NCI-H2227 (cell line): Measurements from ENCODE around the gene EMX2.
"Not testable (repeated sequence)": the region's sequence is repeated elsewhere in the genome, so short reads cannot be mapped to it uniquely, and the experiment has no call there.

Experiments
- DNase-seq: peaks from one replicate; lab custom pipeline; 2025; ENCODE audit not compliant: unreplicated experiment; lab: John Stamatoyannopoulos, UW

EMX2 gene

DNA sequence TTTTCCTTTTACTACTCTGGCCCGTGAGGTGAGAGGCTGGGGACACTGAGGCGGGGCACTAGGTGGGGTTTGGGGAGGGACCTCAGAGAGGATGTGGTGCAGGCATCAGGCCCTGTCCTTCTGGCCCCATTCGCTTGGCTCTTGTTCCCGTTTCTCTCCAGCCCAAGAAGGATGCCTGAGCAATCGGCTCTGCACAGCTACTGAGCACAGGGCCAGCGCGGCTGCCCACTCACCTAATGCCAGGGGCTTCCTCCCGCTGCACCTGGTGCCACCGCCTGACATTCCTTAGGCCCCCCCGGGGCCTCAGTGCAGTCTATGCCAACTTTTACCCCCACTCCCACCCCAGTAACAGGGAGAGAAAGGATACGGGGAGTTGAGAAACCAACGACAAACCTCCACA is 12.5 kb downstream of the EMX2 start:
- no peak for DNase-seq

DNA sequence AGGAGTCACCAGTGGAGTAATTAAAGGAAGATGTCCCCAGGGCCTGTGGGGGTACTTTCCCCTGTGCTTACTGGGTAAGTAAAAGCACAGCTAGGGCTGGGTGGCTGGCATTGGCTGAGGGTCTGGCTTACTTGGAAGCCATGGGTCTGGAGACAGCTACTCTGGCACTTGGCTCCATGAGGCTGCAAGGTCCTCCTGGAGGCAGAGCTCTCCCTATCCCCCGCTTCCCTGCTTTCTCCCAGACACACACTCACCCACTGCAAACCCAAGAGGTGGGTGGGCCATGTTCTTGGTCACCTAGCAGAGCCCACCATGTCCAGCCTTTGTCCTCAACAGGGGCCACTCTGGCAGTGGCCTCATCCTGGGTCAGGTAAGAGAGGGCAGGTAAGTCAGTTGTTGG is 13.3 kb downstream of the EMX2 start:
- no peak for DNase-seq

DNA sequence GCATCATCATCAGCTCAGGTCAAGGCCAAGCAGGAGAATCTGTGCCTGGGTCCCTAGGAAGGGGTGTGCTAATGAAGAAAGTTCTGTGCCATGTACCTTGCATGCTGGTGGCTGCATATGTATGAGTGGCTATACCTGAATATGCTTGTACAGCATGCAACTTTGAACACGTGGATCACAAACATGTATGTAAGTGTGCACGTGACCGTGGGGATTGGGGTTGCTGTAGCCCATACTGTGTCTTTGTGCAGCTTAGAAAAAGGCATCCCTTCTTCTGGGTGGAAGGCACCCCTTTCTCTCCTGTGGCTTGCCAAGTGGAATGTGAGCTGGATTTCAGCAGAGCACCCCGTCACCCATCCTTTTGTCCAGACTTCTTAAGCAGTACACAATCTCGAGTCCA is 13.8 kb downstream of the EMX2 start:
- DNase-seq: no peak

DNA sequence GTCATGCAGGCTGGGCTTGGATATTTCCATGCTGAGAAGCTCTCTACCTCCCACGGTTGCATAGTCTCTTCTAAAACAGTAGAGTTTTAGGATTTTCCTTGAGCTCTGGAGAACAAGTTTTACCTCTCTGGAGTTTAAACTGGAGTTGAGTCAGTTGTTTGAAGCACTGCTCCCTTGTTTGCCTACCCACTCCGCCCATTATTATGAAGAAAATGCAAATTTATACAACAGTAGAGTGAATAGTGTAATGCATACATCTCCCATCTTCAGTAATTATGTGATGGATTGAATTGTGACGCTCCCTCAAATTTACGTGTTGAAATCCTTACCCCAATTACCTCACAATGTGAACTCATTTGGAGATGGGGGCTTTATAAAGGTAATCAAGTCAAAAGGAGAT is 17.2 kb downstream of the EMX2 start:
- no peak for DNase-seq

DNA sequence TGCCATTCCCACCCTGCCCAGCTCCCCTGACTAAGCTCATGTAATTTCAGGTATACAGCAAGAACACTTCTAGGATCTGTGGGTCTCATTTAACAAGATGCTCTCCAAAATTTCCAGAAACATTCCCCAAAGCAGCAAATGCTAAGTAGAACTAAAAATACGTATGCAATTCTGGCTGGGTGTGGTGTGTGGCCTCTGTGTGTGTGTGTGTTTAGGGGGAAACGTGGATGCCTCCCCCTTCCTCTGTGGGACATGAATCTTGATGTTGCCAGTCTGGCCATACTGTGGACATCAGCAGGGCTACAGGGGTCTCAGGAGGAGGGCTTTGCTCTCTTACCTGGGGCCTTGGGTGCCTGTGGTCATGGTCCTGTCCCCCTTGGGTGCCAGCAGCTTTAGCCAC is 18.4 kb downstream of the EMX2 start:
- DNase-seq: no peak

DNA sequence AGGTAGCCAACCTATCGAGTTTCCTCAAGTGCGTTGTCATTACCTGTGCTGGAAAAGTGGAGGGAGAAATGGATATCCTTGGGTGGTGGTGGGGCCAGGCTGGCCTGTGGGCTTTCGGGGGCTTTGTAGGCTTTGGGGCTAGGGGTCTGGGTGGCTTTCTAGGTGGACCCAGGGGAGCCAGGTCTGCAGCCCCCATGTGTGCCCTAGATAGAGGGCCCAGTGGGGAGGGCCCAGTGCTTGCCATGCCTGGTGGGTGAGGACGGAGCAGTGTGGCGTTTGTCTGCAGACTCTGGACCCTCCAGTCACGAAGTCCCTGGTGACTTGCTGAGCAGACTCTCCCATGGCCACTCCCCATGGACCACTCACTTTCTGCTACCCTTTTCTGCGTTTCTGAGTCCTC is 19.7 kb downstream of the EMX2 start:
- no peak for DNase-seq

DNA sequence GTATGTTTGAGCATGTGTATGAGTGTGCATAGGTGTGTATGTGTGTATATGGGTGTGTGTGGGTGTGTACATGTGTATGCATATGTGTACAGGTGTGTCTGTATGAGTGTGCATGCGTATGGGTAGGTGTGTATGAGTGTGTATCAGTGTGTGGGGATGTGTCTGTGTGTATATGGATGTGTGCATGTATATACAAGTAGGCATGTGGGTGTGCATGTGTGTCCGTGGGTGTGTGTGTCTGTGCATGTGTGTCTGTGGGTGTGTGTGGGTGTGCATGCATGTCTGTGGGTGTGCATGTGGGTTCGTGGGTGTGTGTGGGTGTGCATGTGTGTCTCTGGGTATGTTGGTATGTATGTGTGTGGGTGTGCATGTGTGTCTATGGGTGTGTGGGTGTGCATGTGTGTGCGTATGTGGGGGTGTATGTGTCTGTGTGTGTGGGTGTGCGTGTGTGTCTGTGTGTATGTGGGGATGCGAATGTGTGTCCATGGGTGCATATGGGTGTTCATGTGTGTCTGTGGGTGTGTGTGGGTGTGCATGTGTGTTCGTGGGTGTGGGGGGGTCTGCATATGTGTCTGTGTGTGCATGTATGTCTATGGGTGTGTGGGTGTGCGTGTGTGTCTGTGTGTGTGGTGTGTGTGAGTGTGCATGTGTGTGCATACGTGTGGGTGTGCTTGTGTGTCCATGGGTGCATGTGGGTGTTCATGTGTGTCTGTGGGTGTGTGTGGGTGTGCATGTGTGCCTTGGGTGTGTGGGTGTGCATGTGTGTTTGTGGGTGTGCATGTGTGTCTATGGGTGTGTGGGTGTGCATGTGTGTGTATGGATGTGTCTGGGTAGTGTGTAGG is 20.6 kb downstream of the EMX2 start:
- no peak for DNase-seq

DNA sequence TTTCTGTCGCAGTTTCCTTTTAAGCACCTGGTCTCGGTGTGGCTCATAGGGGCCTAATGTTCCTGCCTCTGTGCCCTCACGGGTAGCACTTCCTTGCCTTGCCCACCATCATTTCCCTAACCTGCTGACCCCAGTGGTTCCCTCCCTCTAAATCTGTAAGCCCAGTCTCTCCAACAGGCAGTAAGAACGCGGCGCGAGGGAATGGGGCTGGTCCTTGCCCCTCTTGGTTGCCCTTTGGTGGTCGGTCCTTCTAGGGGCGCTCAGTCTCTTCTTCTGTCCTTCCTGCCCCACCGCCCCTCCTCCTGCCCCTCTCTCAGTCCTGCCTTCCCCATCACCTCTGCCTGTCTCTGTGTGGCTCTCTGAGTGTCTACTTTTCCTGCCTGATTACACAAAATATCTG is 21.2 kb downstream of the EMX2 start:
- no peak for DNase-seq

DNA sequence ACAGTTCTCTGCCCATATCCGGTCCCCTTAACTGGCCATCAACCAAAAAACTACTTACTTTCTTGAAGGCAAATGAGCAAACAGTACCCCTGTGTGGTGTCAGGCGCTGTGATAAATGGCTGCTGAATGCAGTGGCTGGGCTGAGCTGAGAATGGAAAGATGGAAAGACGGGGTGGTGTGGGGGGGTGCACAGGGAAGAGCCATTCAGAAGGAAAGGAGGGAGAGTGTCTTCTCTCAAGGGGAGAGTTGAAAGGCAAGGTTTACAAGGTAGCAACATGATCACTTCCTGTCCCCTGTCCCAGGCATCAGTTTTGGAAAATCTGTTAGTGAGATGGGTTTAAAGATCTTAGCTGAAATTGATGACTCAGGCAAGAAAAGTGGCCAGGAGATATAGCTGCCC is 22.5 kb downstream of the EMX2 start:
- no peak for DNase-seq

DNA sequence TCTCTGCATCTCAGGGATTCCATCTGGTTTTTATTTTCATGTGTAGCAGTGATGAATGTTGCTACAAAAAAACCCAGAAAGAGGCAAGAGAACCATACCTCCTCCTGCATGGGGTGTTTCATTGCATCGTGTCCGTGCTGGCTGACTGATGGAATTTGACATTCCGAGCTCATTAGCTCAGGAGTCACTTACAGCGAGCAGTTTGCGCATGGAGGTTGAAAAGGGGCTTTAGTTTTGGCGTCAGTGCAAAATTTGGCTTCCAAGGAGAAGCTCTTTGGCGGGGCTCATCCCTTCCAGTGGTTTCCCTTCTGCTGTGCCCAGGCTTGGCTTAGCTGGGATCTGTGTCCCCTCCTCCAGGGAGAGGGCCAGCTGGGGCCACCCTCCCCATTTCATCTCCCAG is 25.8 kb downstream of the EMX2 start:
- DNase-seq: no peak

DNA sequence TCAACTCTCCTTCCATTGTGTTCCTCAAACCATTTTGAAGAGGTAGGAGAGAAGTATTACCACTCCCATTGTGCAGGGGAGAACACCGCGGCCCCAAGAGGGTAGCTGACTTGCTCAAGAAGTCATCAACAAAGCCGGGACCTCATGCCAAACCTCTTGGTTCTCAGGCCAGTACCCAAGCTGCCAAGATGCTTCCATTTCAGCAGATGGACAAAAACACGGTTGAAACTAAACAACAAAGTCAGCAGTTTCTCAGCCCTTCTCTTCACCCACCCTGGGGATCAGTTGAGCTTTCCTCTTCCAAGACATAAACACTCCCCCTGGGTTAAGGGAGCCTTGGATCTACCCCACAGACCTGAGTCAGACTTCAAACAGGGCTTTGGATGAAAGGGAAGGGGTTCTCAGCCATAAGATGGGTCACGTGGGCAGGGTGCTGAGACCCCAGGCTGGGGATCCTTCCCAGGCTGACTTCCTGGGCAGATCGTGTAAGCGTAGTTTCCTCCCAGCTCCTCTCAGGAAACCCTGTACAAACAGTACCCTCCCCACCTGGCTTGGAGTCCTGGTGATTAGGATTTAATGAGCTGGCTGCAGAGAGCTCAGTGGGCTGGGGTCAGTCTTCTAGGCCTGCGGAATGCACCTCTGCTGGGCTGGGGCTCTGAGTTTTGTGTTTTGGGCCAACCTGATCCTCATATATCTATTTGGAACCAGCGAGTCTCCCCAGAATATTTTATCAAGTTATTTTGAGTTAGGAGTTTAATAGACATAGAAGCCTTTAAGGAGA is 27.3 kb downstream of the EMX2 start:
- no peak for DNase-seq

DNA sequence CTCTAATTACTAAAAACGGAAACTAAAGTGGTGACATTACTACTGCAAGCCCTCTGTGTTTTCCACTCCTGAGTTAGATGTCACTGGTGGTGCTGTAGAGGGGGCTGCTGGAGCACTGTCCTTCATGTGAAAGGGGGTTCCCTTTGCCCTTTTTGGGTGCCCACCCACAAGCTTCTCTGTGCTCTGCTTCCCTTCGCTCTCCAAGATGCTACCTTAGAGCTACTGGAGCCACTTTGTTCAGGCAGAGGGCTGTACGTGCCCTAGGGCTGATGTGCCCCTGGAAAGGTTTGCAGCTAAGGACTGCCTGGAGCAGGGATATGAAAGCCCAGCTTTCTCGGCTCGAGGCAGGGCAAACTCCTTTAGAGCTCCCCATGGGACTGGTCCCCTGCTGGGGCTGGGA is 28.3 kb downstream of the EMX2 start:
- DNase-seq: no peak

DNA sequence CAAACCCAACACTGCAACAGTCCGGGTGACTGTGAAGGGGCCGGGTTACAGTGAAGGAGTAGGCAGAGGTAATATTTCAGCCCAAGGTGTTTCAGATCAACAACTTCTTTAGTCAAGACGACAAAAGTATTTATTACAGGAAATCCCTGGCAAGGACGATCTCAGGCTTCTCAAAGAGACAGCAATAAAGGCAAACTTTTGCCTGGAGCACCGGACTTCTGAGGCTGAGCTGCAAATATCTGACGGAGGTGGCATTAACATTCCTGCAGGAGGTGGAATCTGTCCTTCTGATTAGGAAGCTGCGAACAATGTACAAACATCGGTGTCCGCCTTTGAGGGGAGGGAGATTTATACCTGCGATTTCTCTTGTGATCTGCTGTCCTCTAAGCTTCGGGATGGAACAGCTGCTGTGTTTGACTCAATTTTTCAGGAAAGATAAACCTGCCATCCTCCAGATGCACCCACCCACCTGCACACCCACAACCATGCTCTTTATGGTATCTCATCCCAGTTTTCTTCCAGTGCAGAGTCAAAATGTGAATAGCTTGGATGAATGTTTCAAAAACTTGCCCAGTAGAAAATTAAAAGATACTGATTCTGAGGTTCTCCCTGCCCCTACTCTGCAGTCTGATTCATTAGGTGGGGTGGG is 32.1 kb downstream of the EMX2 start:
- no peak for DNase-seq

DNA sequence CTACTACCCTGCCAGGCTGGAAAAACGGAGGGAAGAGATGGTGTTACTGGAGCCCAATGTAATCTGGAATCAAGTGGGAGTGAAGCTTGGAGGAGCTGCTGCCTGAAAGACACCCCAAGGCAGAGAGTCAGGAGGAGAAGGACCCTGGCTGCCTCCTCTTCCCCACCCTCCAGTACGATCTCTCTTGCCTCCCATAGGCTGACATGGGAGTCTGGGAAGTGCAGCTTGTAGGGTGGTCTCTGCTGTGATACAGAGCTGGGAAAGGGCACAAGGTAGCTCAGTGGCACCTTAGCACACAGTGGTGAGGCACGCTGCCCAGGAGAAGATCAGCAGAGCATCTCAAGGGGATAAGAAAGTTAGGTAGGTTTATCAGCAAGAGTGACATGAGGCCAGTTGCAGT is 35.9 kb downstream of the EMX2 start:
- DNase-seq: no peak

DNA sequence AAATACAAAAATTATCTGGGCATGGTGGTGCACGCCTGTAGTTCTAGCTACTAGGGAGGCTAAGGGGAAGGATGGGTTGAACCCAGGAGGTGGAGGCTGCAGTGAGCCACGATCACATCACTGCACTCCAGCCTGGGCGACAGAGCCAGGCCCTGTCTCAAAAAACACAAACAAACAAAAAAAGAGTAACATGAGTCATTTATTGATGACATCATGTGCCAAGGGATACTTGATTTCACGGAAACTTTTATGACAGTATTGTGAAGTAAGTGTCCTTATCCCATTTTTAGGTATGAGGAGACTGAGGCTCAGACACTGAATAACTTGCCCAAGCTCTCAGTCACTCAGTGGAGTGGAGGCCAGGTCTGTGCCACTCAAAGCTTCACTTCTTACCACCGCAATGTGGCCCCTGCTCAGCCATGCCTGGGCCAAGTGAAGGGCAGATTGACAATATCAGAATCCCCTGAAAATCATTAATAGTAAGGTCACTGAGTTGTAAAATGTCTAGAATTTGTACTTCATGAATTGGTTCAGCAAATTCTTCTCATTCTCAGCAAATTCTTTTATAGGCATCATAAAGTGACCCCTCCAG is 36.5 kb downstream of the EMX2 start:
- no peak for DNase-seq

DNA sequence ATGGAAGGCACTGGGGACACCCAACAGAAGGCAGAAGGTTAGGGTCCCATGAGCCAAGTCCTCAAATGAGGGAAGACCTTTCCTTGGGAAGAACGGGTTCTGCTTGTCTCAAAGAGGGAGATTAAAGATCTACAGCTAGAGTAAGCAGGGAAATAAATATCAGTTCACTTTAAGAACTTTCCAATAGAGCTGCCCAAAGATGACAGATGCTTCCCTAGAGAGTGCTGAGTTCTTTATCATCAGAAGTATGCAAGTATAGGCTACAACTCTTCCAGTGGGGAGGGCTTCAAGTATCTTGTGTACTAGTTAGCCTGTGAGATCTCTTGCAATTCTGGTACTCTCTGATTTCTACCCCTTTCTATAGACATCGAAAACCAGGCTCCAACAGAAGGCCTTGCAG is 39.4 kb downstream of the EMX2 start:
- no peak for DNase-seq

DNA sequence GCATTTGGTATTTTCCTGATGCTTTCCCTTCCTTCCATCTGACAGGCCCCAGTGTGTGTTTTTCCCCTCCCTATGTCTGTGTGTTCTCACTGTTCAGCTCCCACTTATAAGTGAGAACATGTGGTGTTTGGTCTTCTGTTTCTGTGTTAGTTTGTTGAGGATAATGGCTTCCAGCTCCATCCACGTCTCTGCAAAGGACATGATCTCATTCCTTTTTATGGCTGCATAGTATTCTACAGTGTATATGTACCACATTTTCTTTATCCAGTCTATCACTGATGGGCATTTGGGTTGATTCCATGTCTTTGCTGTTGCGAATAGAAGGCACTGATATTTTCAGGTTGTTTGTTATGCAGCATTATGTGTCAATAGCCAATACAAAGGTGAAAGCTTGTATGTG is 42.3 kb downstream of the EMX2 start:
- DNase-seq: not testable (repeated sequence)

DNA sequence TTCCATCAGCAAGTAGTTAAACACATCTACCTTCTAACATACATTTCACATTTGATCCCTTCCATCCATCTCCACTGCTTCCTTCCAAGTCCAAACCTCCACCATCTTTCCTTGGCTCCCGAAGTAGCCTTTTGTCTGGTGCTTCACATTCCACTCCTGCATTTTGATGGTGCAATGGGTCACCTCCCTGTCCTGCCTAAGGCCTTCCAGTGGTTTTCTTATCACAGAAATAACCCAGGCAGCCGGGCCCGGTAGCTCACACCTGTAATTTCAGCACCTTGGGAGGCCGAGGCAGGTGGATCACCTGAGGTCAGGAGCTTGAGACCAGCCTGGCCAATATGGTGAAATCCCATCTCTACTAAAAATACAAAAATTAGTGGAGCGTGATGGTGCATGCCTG is 44.5 kb downstream of the EMX2 start:
- no peak for DNase-seq

DNA sequence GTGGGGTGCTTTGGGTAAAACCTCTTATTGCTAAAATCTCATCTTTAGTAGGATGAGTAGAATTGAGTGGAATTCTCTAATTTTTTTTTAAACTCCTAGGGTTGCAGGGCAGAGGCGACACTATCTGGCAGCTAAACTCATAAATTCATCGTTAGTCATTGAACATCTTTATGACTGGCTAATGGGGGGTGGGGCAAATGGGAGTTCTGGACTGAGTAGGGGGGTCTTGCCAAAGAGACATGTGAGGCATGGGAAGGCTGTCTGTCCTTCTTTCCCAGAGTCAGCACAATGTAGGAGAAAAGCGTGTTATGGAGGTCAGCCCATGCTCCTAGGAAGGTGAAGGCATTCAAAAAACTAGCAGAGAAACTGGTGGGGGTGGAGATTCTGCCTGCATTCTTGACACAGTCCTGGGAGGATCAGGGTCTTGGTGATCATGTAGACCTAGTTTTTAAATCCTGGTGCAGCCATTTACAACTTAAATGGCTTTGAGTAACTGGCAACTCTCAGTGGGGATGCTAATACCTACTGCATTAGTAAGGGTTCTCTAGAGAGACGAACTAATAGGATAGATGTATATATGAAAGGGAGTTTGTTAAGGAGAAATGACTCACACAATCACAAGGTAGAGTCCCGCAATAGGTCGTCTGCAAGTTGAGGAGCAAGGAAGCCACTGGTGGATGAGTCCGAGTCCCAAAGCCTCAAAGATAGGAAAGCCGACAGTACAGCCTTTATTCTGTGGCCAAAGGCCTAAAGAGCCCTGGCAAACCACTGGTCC is 47.7 kb downstream of the EMX2 start:
- no peak for DNase-seq

DNA sequence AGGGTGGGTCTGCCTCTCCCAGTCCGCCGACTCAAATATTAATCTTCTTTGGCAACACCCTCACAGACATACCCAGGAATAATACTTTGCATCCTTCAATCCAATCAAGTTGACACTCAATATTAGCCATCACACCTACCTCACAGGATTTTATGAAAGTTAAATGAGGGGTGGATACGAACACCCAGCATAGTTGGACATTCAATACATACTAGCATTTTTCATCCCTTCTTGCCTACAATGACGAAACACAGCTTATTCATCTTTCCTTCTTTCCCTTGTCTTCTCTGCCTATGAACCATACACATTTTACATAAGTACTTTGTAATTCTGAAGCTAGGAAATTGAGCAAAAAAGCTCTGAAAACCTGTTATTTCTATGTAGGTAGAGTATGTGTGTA is 48.5 kb downstream of the EMX2 start:
- no peak for DNase-seq

DNA sequence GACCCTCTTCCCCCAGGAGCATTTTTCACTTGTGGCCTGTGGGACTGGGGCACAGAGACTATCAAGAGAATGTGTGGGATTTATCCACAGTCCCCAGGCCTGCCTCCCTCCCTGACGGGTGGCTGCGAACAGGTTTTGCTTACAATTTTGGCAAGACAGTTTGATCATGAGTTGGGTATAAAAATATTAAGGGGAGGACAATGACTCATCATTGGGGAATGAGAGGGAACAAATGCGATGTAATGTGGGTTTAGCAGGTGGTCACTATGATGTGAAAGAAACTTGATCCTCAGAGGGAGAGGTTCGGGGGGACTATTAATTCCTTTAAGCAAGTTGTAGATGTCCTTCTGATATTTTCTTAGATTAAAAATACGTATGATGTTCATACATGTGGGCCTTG is 52.2 kb downstream of the EMX2 start:
- no peak for DNase-seq
